HG03457 (cell line): ENCODE measurements around the gene RPUSD4.

ENCODE experiments used
- ATAC-seq: cut with Tn5 transposase; IDR thresholded peaks from one replicate; pipeline ENCODE4 v1.9.1; 2021; ENCODE audit warnings: moderate number of reproducible peaks; ENCODE audit not compliant: unreplicated experiment

Gene RPUSD4

DNA sequence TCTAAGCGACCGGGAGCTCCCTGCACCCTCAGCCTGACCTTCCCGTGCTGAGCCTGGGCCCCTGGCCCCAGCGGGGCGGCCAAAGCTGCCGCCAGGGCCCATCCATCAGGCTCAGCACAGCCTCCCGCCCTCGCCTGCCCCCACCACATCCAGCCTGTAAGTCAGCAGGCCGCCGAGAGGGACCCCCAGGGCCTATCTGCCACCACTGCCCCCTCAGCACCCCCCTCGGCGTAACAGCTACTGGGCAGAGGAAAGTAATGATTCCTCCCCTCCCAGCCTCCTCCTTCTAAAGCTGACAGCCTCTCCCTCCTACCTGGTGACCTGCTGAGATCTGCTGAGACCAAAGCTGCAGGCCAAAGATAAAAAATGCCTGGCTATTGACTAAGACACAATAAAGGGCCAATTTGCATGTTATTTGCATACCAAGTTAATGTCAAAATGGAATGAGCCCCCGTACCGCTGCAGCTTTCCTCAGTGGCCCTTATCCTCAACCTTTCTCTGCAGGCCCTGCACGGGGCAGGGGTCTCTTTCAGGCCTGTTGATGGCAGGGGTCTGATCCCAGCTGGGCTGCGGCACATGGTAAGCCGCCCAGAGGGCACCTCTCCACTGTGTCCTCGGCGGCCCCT lies 51.6 kb downstream of the RPUSD4 start:
- no peak for ATAC-seq

- no peak for ATAC-seq
Observed at GRCh38 chr11:126158054-126158791, 53.2 kb downstream of the RPUSD4 start.

- no peak for ATAC-seq
Observed at GRCh38 chr11:126157326-126158030, 54.0 kb downstream of the RPUSD4 start.

DNA sequence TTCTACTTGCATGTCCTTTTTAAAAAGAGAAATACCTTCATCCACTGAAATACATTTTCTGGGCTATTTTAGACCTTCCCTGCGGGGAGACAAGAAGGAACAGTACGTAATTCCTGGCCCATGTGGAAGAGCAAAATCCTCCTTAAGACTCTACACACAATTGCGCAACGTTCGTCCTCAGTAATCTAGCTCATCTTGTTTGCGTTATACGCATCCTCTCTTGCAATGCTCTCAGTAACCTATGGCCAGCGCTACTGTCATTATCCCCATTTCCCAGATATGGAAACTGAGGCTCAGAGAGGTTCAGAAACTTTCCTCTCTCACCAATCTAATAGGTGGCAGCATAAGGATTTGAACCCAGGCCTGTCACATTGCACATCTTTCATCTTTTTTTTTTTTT lies 54.6 kb downstream of the RPUSD4 start:
- no peak for ATAC-seq

DNA sequence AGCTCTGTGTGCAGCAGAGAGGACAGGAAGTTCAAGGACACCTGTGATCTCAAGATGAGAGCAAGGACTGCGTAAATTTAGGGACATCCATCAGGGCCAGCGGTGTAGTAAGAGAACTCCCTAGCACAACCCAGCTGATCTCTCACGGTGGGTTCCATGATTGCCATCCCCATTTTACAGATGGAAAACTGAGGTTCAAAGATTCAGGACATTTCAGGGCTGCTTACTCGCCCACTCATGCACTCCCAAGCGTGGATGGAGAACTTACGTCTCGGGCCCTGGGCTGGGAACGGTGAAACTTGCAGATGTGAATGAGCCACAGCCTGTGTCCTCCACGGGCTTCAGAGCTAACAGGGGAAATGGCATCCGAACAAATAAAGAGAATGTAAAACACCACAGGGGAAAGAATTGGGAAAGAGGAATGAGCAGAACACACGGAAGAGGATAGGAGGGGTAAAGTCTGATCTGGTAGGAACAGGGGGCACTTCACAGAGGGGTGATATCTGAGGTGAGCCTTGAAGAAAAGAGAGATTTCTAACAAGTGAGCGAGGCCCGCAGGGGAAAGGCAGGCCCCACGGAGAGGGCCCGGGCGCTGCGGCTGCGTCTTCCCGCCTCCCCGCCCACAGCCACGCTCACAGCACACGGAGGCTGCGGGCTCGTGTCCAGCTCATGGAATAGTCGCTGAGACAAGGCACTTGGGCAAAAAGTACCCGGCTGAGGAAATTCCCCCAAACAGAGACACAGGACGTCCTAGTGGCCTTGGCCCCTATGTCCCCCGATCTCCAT lies 55.9 kb downstream of the RPUSD4 start:
- ATAC-seq: no peak

- no peak for ATAC-seq
Observed at GRCh38 chr11:126154691-126155090, 56.8 kb downstream of the RPUSD4 start.

DNA sequence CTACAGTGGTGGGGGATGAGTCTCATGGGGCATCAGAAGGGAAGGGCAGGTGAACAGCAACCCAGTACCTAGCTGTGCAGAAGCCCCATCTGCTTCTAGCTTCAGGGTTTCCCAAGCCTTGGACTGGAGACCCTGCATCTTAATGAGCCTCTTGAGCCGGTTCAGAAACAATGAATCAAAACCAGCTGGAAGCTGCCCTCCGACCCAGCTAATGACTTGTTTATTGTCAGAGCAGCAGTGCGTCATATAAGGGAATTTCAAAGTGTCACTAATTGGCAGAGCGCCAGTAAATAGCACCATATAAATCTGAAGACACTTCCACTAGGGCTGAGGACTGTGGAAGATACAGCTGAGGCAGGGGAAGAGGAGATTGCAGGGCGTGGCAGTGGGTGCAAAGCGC lies 57.5 kb downstream of the RPUSD4 start:
- ATAC-seq: no peak

DNA sequence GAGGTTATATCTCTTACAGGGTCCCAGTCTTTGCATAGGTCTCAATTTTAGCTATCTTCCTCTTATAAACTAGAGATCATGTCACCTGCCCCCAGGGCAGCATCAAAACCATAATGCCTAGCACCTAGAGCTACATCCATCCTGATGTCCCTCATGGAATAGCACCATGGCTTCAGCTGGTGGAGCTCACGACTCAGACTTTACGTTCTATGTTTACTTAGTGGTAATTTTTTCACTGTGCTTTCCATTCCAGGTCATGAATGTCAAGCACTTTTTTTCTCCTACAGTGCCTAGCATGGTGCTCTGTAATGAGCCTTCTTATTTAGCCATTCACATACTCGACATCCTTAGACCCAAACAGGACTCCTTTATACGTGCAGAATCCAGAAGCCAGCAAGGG lies 58.4 kb downstream of the RPUSD4 start:
- ATAC-seq: no peak

DNA sequence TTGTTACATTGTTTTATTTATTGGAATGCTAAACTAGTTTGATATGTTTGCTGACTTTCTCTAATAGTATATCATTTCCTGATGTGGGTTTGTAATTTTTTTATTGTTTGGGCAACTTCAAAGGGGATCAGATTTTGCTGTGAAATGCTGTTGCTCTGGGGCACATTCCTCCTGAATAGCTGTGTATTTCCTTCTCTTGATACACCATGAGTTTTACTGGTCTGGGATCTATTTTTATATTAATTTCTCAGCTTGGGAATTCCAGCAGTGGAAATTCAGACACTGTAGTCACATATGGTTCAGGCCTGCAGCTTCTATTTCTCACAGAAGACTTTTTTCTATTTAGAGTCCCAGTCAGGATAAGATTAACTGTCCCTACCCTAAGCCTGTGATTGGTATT lies 58.9 kb downstream of the RPUSD4 start:
- no peak for ATAC-seq

- no peak for ATAC-seq
Observed at GRCh38 chr11:126152152-126152551, 59.3 kb downstream of the RPUSD4 start.
